Hepatocyte (in vitro differentiated cells): Measurements from ENCODE around the gene DNAI2. TPM values are rescaled to one million over a fixed set of nuclear protein-coding genes. Genes with fewer than 3 reads are reported as not detected.

Experiments used
- DNase-seq: peaks from one replicate; pipeline ENCODE4 v3.0.0-alpha.2; 2016; ENCODE audit warnings: low spot score
- H2AFZ ChIP-seq: fragments of 200-600 bp; sonication (generic); 2 replicates; pipeline ENCODE4 v1.6.0; 2016; ENCODE audit warnings: antibody characterized with exemption, mild to moderate bottlenecking
- H3K27ac ChIP-seq: fragments of 200-600 bp; sonication (generic); 2 replicates; pipeline ENCODE4 v1.5.1; 2016; ENCODE audit warnings: mild to moderate bottlenecking
- H3K27me3 ChIP-seq: fragments of 200-600 bp; sonication (generic); 2 replicates; pipeline ENCODE4 v1.6.1; 2016
- H3K36me3 ChIP-seq: fragments of 200-600 bp; sonication (generic); replicated peaks from 2 replicates; pipeline ENCODE4 v1.5.1; 2016; ENCODE audit warnings: low read depth; ENCODE audit not compliant: insufficient read depth
- H3K4me1 ChIP-seq: fragments of 200-600 bp; sonication (generic); 2 replicates; pipeline ENCODE4 v1.5.1; 2016; ENCODE audit warnings: mild to moderate bottlenecking, moderate library complexity; ENCODE audit not compliant: insufficient read depth
- H3K4me2 ChIP-seq: fragments of 200-600 bp; sonication (generic); 2 replicates; pipeline ENCODE4 v1.6.0; 2016
- H3K4me3 ChIP-seq: fragments of 200-600 bp; sonication (generic); 2 replicates; pipeline ENCODE4 v1.5.1; 2016; ENCODE audit warnings: mild to moderate bottlenecking
- H3K79me2 ChIP-seq: fragments of 200-600 bp; sonication (generic); 2 replicates; pipeline ENCODE4 v1.6.0; 2017; ENCODE audit warnings: mild to moderate bottlenecking
- H3K9me2 ChIP-seq: fragments of 200-600 bp; sonication (generic); replicated peaks from 2 replicates; pipeline ENCODE4 v1.6.0; 2017; ENCODE audit warnings: mild to moderate bottlenecking; ENCODE audit not compliant: insufficient read depth
- H3K9me3 ChIP-seq: fragments of 200-600 bp; sonication (generic); 2 replicates; pipeline ENCODE4 v1.5.1; 2016; ENCODE audit warnings: low read depth, mild to moderate bottlenecking
- H4K20me1 ChIP-seq: fragments of 200-600 bp; sonication (generic); 2 replicates; pipeline ENCODE4 v1.6.0; 2016; ENCODE audit warnings: mild to moderate bottlenecking; ENCODE audit not compliant: insufficient read depth, poor library complexity, severe bottlenecking
- CTCF ChIP-seq: fragments of 200-600 bp; sonication (generic); IDR thresholded peaks from 2 replicates; pipeline ENCODE4 v1.5.1; 2016; ENCODE audit warnings: antibody characterized with exemption, mild to moderate bottlenecking; ENCODE audit not compliant: poor library complexity
- EZH2 ChIP-seq: fragments of 200-600 bp; sonication (generic); IDR thresholded peaks from 2 replicates; pipeline ENCODE4 v1.6.1; 2016; ENCODE audit warnings: antibody characterized with exemption, mild to moderate bottlenecking, borderline replicate concordance
- EZH2phosphoT487 ChIP-seq: fragments of 200-600 bp; sonication (generic); IDR thresholded peaks from one replicate; pipeline ENCODE4 v1.6.1; 2018; ENCODE audit warnings: antibody characterized with exemption, mild to moderate bottlenecking, low read depth, moderate library complexity; ENCODE audit not compliant: unreplicated experiment, severe bottlenecking
- WGBS: methylation state at CpG from one replicate; pipeline ENCODE4 v1.1.6; 2016; ENCODE audit warnings: low lambda C conversion rate; ENCODE audit errors: missing lambda C conversion rate; 5-methylcytosine and 5-hydroxymethylcytosine counted together
- polyA plus RNA-seq: library from polyadenylated mRNA; unstranded; fragments of >200 nt; fragmentation: Nextera tagmentation; extraction: Ambion mirVana; gene quantifications from 2 replicates; pipeline ENCODE4 v1.2.1, GENCODE V29; 2016
- total RNA-seq: library from RNA; depleted of rRNA; stranded (reverse); fragments of >200 nt; gene quantifications from 2 replicates; pipeline ENCODE4 v1.2.3, GENCODE V29; 2014

The DNAI2 gene
- total and polyA plus RNA-seq, 2 experiments from 2014 or later, result not detected

- 83% methylated on average over 14 of the region's 14 CpGs for WGBS
These were observed 791 bp downstream of the DNAI2 start for GRCh38 chr17:74274709-74275340.

GRCh38 chr17:74276051-74276476, 2.0 kb downstream of the DNAI2 start:
- H3K27me3 ChIP-seq, result peaks cover 23% of the 10 kb centered on the region
- H4K20me1 ChIP-seq, result no peaks in the 10 kb centered on the region
- H3K79me2 ChIP-seq, result no peaks in the 10 kb centered on the region
- H3K36me3 ChIP-seq, result no peaks in the 10 kb centered on the region
- peaks cover 3% of the 10 kb centered on the region for H3K4me1 ChIP-seq
- H2AFZ ChIP-seq, result no peak overlapping the region
- WGBS, result 73% methylated on average over 12 of the region's 12 CpGs
- H3K9me3 ChIP-seq, result no peaks in the 10 kb centered on the region
- H3K4me3 ChIP-seq, result no peak overlapping the region
- DNase-seq, result no peak
- H3K9me2 ChIP-seq, result no peaks in the 10 kb centered on the region
- no peak overlapping the region for H3K4me2 ChIP-seq
- H3K27ac ChIP-seq, result no peak overlapping the region
- TF ChIP-seq EZH2 (no peak), EZH2phosphoT487 (no peak), CTCF (no peak)

More at GRCh38 chr17:74274709-74275340, 791 bp downstream of the DNAI2 start:
- H3K9me2 ChIP-seq, result no peaks in the 10 kb centered on the region
- no peaks in the 10 kb centered on the region for H4K20me1 ChIP-seq
- DNase-seq, result no peak
- H3K4me3 ChIP-seq, result no peak overlapping the region
- H3K27me3 ChIP-seq, result peaks cover 23% of the 10 kb centered on the region
- peaks cover 3% of the 10 kb centered on the region for H3K4me1 ChIP-seq
- no peak overlapping the region for H3K27ac ChIP-seq
- no peak overlapping the region for H2AFZ ChIP-seq
- TF ChIP-seq EZH2 (no peak), CTCF (no peak)
- no peaks in the 10 kb centered on the region for H3K36me3 ChIP-seq
- H3K79me2 ChIP-seq, result no peaks in the 10 kb centered on the region
- H3K4me2 ChIP-seq, result no peak overlapping the region
- H3K9me3 ChIP-seq, result no peaks in the 10 kb centered on the region

GRCh38 chr17:74276541-74277009, 2.5 kb downstream of the DNAI2 start:
- DNase-seq, result no peak

More at GRCh38 chr17:74276541-74277009, 2.5 kb downstream of the DNAI2 start:
- Histone ChIP-seq H3K9me3 (no peaks in the 10 kb centered on the region), H3K4me1 (peaks cover 3% of the 10 kb centered on the region), H4K20me1 (no peaks in the 10 kb centered on the region), H3K79me2 (no peaks in the 10 kb centered on the region), H3K9me2 (no peaks in the 10 kb centered on the region), H2AFZ (no peak overlapping the region), H3K27ac (no peak overlapping the region), H3K4me3 (no peak overlapping the region), H3K36me3 (no peaks in the 10 kb centered on the region), H3K4me2 (no peak overlapping the region), H3K27me3 (peaks cover 23% of the 10 kb centered on the region)
- TF ChIP-seq EZH2, result no peak
- TF ChIP-seq CTCF, result no peak
- TF ChIP-seq EZH2phosphoT487, result no peak
- WGBS, result 74% methylated on average over 5 of the region's 5 CpGs
